Epithelial cell of esophagus (primary cell): ENCODE data around the gene TARP.
"Not testable (repeated sequence)": the region's sequence is repeated elsewhere in the genome, so short reads cannot be mapped to it uniquely, and the experiment has no call there.

Experiments
- DNase-seq: peaks from one replicate; pipeline ENCODE4 v3.0.0; 2010; ENCODE audit warnings: low read depth
- H3K4me3 ChIP-seq: 2 replicates; pipeline ENCODE4 v1.5.1; 2011; ENCODE audit warnings: mild to moderate bottlenecking, low read length, control low read depth
- CTCF ChIP-seq: IDR thresholded peaks from 2 replicates; pipeline ENCODE4 v1.5.1; 2011; ENCODE audit warnings: low read depth, mild to moderate bottlenecking, low read length, control low read depth, inconsistent platforms; ENCODE audit not compliant: insufficient read depth; ENCODE audit errors: missing control alignments

Gene TARP

GRCh38 chr7:38280707-38281106 lies 7.3 kb upstream of the TARP start:
- no peak for DNase-seq
- H3K4me3 ChIP-seq: no peak overlapping the region
- TF ChIP-seq CTCF: no peak

DNA sequence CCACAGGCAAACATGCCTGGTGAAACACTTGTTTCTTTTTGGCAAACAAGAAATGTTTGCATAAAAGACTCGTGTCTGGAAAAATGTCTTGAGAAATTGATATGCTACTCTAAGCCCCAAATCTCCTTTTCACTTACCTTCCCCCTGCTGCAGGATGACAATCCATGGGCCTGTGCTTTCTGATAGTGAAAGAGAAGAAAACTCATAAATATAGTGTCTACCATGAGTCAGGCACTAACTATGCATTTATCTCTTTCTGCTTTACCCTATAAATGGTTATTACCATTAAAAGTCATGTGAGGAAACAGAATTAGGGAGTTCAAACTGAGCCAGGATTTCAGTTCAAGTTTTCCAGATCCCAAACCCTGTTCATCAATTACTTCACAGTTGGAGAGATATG lies 6.6 kb upstream of the TARP start:
- no peak for DNase-seq
- no peak for TF ChIP-seq CTCF
- no peak overlapping the region for H3K4me3 ChIP-seq

GRCh38 chr7:38276096-38276877 lies 2.9 kb upstream of the TARP start:
- TF ChIP-seq CTCF: no peak
- DNase-seq: no peak
- no peak overlapping the region for H3K4me3 ChIP-seq

- no peak overlapping the region for H3K4me3 ChIP-seq
- DNase-seq: no peak
- TF ChIP-seq CTCF: no peak
Measured at GRCh38 chr7:38274927-38275620, 1.6 kb upstream of the TARP start.

GRCh38 chr7:38274486-38274885 lies 1.1 kb upstream of the TARP start:
- H3K4me3 ChIP-seq: no peak overlapping the region
- no peak for TF ChIP-seq CTCF
- no peak for DNase-seq

DNA sequence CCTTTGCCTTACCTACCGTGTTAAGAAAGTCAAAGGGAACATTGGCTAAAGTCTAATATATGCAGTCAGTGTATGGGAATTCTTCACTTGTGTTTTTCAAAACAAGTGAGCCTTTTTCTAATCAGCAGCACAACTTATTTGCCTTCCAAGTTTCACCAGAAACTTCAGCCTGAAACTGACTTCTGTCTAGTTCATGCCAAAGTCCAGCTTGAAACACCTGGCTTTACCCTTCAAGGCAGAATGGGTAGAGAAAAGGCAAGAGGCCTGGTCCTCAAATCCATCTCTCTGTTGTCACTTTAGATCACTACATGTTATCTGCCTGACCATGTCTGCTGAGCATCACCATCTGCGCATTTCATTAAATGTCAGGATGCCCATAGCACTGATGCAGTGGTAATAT lies 3.0 kb downstream of the TARP start:
- H3K4me3 ChIP-seq, DNase-seq: not testable (repeated sequence)

DNA sequence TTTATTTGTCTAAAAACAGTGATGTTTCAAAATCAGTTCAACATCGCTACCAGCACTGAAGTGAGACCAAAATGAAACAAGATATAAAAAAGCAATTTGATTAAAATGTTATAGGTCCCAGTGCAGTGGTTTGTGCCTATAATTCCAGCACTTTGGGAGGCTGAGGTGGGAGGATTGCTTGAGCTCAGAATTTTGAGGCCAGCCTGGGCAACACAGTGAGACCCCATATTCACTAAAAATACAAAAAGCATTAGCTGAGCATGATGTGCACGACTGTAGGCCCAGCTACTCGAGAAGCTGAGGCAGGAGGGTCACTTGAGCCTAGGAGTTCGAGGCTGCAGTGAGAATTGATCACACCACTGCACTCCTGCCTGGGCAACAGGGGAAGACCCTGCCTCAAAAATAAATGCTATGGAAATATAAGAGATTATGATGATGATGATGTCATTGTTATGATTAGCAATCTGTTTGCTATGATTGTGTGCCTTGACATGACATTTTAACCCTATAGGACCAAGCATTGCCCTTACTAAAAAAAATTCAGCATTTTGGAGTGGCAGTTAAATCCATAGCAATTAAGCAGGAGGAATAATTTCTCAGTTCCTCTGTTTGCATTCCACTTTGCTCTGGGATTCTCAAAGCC lies 3.6 kb downstream of the TARP start:
- not testable (repeated sequence) for DNase-seq, H3K4me3 ChIP-seq

GRCh38 chr7:38265958-38266357 lies 7.5 kb downstream of the TARP start:
- H3K4me3 ChIP-seq, DNase-seq: not testable (repeated sequence)

GRCh38 chr7:38264602-38265001 lies 8.8 kb downstream of the TARP start:
- not testable (repeated sequence) for DNase-seq, H3K4me3 ChIP-seq

GRCh38 chr7:38263274-38263673 lies 10.2 kb downstream of the TARP start:
- H3K4me3 ChIP-seq: not testable (repeated sequence)

More at GRCh38 chr7:38263274-38263673, 10.2 kb downstream of the TARP start:
- DNase-seq: not testable (repeated sequence)
